GM12891 (cell line): ENCODE results near the gene BCO2.

Source experiments
- PAX5 ChIP-seq: IDR thresholded peaks from 2 replicates; pipeline ENCODE4 v1.6.1; 2011; ENCODE audit warnings: low read length, moderate library complexity, mild to moderate bottlenecking; ENCODE audit not compliant: insufficient read depth, severe bottlenecking
- POLR2A ChIP-seq: IDR thresholded peaks from 2 replicates; pipeline ENCODE4 v1.6.1; 2011; ENCODE audit warnings: low read depth, low read length, control low read depth
- POLR2AphosphoS5 ChIP-seq: IDR thresholded peaks from 2 replicates; pipeline ENCODE4 v1.6.1; 2011; ENCODE audit warnings: low read depth, low read length, control low read depth

DNA sequence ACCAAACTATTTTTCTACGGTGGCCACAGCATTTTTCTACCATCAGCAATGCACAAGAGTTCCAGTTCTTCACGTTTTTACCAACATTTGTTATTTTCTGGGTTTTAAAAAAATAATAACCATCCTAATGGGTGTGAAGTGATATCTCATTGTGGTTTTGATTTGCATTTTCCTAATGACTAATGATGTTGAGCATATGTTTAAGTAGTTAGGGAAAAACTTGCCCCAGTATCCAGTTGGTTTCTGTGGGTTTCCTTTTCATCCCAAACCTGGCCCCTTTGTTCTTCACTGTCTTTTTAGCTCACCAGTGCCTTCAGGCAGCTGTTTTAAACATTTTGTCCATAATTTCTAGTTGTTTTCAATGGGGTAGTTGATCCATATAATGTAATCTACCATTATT lies 36.2 kb downstream of the BCO2 start:
- TF ChIP-seq PAX5 (no peak), POLR2A (no peak), POLR2AphosphoS5 (no peak)
